AG10803 (cell line): ENCODE measurements around the gene FHAD1.

Experiments
- DNase-seq: peaks from one replicate; pipeline ENCODE4 v3.0.0; 2010; ENCODE audit warnings: low read depth
- H3K4me3 ChIP-seq: 2 replicates; pipeline ENCODE4 v1.5.1; 2011; ENCODE audit warnings: mild to moderate bottlenecking, low read length, control low read depth
- TF ChIP-seq, protein P1 (sequence below): conservative IDR thresholded peaks from 2 replicates; pipeline ENCODE4 v1.5.1; 2011; ENCODE audit warnings: mild to moderate bottlenecking, low read length, control low read depth, inconsistent platforms

Gene FHAD1

GRCh38 chr1:15418806-15419515, 171.9 kb downstream of the FHAD1 start:
- TF ChIP-seq, protein P1, sequence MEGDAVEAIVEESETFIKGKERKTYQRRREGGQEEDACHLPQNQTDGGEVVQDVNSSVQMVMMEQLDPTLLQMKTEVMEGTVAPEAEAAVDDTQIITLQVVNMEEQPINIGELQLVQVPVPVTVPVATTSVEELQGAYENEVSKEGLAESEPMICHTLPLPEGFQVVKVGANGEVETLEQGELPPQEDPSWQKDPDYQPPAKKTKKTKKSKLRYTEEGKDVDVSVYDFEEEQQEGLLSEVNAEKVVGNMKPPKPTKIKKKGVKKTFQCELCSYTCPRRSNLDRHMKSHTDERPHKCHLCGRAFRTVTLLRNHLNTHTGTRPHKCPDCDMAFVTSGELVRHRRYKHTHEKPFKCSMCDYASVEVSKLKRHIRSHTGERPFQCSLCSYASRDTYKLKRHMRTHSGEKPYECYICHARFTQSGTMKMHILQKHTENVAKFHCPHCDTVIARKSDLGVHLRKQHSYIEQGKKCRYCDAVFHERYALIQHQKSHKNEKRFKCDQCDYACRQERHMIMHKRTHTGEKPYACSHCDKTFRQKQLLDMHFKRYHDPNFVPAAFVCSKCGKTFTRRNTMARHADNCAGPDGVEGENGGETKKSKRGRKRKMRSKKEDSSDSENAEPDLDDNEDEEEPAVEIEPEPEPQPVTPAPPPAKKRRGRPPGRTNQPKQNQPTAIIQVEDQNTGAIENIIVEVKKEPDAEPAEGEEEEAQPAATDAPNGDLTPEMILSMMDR = no peak
- no peak for DNase-seq
- no peak overlapping the region for H3K4me3 ChIP-seq

- no peak overlapping the region for H3K4me3 ChIP-seq
- no peak for DNase-seq
- TF ChIP-seq, protein P1 = no peak
These were observed 173.9 kb downstream of the FHAD1 start for GRCh38 chr1:15420853-15421465.

GRCh38 chr1:15422871-15423270, 175.8 kb downstream of the FHAD1 start:
- TF ChIP-seq, protein P1 = no peak
- no peak for DNase-seq
- H3K4me3 ChIP-seq = no peak overlapping the region

DNA sequence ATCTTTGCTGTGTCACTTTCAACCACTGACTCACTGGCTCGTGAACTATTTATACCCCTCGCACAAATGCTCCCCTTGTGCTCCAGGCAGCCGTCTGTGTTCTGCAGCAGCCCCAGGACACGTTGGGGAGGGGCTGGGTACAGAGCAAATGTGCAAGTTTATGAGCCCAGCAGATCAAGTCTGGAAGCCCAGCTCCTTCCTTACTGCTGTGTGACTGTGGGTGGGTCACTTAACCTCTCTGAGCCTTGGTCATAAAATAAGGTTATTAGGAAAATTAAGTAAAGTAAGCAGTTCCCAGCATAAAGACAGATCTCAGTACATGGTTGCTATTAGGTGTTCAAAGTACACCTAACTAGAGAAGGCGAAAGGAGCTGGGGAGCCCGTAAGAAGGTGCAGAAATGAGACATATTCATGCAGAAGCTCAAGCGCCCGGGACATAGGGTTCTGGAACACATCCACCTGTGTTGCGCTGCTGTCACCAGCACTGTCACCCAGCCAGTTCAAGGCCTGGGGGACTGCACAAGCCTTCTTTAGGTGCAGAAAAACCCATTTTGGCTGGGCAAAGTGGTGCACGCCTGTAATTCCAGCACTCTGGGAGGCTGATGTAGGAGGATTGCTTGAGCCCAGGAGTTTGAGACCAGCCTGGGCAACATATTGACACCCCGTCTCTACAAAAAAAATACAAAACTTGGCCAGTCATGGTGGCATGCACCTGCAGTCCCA, 176.5 kb downstream of the FHAD1 start:
- TF ChIP-seq, protein P1 = no peak
- no peak for DNase-seq
- no peak overlapping the region for H3K4me3 ChIP-seq

- H3K4me3 ChIP-seq = no peak overlapping the region
- DNase-seq = no peak
- TF ChIP-seq, protein P1 = no peak
These were observed 177.2 kb downstream of the FHAD1 start for GRCh38 chr1:15424146-15424667.

GRCh38 chr1:15424981-15425380, 178.0 kb downstream of the FHAD1 start:
- DNase-seq = no peak
- H3K4me3 ChIP-seq = no peak overlapping the region
- TF ChIP-seq, protein P1 = no peak

GRCh38 chr1:15425521-15425920, 178.5 kb downstream of the FHAD1 start:
- no peak overlapping the region for H3K4me3 ChIP-seq
- TF ChIP-seq, protein P1 = no peak
- no peak for DNase-seq
